Measurements from ENCODE around the gene SCP2.

GRCh38 chr1:52927212-52928014, at the start of gene SCP2:
- TF ChIP-seq, protein P1, sequence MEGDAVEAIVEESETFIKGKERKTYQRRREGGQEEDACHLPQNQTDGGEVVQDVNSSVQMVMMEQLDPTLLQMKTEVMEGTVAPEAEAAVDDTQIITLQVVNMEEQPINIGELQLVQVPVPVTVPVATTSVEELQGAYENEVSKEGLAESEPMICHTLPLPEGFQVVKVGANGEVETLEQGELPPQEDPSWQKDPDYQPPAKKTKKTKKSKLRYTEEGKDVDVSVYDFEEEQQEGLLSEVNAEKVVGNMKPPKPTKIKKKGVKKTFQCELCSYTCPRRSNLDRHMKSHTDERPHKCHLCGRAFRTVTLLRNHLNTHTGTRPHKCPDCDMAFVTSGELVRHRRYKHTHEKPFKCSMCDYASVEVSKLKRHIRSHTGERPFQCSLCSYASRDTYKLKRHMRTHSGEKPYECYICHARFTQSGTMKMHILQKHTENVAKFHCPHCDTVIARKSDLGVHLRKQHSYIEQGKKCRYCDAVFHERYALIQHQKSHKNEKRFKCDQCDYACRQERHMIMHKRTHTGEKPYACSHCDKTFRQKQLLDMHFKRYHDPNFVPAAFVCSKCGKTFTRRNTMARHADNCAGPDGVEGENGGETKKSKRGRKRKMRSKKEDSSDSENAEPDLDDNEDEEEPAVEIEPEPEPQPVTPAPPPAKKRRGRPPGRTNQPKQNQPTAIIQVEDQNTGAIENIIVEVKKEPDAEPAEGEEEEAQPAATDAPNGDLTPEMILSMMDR (IDR thresholded peaks at IDR 0.05; ENCODE audit: low read length): no peak
- no peak for TF ChIP-seq EZH2 (IDR thresholded peaks at IDR 0.05; ENCODE audit: borderline replicate concordance, low read length)
